Measurements from ENCODE around the gene BRSK1. TPM values are rescaled to one million over a fixed set of nuclear protein-coding genes. Genes with fewer than 3 reads are reported as not detected.

The BRSK1 gene
- polyA plus RNA-seq, 1 experiment, result 12.8 TPM

DNA sequence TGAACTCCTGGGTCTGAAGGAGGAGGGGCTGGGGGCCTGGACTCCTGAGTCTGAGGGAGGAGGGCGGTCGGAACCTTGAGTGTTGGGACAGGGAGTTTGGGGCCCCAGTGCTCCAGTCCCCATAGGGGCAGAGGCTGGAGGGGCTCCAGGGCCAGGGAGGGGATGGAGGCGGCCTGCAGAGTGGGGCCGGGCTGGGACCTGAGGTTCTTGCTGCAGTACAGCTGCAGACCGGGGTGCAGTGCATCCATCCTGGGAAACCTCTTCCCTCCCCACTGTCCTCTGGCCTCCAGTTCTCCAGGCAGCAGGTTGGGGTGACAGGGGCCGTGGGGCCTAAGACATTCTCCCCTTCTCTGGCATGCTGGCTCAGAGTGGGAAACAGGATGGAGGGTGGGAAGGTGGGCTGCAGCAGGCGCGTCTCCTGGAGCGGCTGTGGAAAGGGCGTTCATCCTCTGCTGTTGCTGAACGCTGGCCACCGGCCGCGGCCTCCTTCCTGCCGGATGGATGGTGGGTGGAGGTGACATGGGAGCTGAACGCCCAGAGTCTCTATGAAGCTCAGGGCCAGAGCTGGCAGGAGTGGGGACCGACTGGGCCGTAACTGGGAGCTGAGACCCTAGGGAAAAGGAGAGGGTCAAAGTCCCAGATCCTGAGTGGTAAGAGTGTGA, 1.6 kb downstream of the BRSK1 start:
- CTCF ChIA-PET, result interaction anchor here (1.8 kb wide), 1 partner anchor 16 kb away, joined by 8 read pairs; no protein-coding TSS in a partner anchor

DNA sequence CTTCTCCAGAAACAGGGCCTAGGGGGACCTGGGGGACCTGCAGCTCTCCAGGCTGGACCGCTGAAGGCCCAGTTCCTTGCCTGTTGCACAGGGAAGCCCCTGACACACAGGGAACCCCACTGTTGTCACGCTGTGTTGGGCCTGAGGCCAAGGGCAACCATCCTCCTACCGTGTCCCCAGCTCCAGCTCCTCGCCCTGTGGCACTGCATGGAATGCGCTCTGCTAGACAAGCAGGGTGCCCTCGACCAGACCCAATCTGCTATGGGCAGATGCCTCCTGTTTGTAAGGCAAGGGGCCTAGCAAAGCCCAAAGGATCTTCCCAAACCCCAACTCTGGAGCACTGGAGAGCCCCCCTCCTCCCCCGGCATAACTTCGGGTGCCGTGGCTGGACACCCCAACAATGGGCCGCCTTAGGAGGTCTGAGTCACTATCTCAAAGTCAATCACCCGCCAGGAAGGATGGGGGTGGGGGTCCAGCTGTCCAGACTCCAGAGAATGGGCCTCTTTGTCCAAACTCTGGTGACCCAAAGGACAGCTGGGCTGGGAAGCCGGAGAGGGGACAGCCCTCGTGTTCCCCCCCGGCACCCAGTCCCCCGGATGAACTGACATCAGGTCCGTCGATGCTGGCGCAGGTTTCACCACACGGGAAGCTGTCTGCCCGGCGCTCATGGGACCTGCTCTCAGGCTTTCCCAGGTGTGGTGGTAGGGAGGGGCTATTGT, 3.7 kb downstream of the BRSK1 start:
- DNase-seq (ENCODE audit: low read depth), result no peak
- Histone ChIP-seq H3K4me3 (ENCODE audit: low read depth, low read length) (no peak overlapping the region), H3K27me3 (ENCODE audit: control insufficient read depth, insufficient read depth, low read length) (no peaks in the 10 kb centered on the region), H3K36me3 (ENCODE audit: control insufficient read depth, insufficient read depth, low read length) (peaks cover 6% of the 10 kb centered on the region)
- CTCF ChIA-PET, result interaction anchor here (1.3 to 1.5 kb wide), 3 partner anchors 14 to 131 kb away, joined by 3 to 7 read pairs (median 4); partner anchors contain the start of gene TMEM238
- TF ChIP-seq, protein P1, sequence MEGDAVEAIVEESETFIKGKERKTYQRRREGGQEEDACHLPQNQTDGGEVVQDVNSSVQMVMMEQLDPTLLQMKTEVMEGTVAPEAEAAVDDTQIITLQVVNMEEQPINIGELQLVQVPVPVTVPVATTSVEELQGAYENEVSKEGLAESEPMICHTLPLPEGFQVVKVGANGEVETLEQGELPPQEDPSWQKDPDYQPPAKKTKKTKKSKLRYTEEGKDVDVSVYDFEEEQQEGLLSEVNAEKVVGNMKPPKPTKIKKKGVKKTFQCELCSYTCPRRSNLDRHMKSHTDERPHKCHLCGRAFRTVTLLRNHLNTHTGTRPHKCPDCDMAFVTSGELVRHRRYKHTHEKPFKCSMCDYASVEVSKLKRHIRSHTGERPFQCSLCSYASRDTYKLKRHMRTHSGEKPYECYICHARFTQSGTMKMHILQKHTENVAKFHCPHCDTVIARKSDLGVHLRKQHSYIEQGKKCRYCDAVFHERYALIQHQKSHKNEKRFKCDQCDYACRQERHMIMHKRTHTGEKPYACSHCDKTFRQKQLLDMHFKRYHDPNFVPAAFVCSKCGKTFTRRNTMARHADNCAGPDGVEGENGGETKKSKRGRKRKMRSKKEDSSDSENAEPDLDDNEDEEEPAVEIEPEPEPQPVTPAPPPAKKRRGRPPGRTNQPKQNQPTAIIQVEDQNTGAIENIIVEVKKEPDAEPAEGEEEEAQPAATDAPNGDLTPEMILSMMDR (IDR thresholded peaks at IDR 0.05; ENCODE audit: insufficient read depth, low read depth, low read length), result no peak
- POLR2A ChIA-PET, result no interaction called here

More for the DNA sequence above, 1.6 kb downstream of the BRSK1 start:
- peak overlapping the region; percentile 57 for H3K4me3 ChIP-seq (ENCODE audit: low read depth, low read length)
- TF ChIP-seq, protein P1 (IDR thresholded peaks at IDR 0.05; ENCODE audit: insufficient read depth, low read depth, low read length), result no peak
- H3K36me3 ChIP-seq (ENCODE audit: control insufficient read depth, insufficient read depth, low read length), result peaks cover 6% of the 10 kb centered on the region
- POLR2A ChIA-PET, result no interaction called here
- H3K27me3 ChIP-seq (ENCODE audit: control insufficient read depth, insufficient read depth, low read length), result no peaks in the 10 kb centered on the region
- DNase-seq (ENCODE audit: low read depth), result no peak

DNA sequence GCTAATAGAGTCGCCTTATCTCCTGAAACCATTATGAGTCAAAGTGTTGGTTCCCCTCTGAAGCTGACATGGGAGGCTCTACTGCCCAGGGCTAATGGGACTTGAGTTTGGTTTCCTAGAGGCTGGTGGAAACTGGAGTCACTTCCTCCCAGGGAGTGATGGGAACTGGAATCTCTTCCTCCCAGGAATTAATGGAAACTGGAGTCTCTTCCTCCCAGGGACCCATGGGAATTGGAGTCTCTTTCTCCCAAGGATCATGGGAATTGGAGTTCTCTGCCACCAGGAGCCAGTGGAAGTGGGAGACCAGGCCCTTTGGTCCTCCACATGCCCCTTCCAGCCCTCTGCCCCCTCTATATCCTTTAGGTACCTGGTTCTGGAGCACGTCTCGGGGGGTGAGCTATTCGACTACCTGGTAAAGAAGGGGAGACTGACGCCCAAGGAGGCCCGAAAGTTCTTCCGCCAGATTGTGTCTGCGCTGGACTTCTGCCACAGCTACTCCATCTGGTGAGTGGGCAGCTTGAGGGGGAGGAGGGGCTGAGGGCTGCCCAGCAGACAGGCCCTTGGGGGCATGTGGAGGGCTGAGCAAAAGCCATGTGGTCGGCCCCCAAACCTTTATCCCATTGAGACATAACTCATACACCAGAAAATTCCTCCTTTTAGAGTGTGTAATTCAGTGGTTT, 5.5 kb downstream of the BRSK1 start:
- CTCF ChIA-PET, result interaction anchor here (0.6 kb wide), 1 partner anchor 19 kb away, joined by 3 read pairs; no protein-coding TSS in a partner anchor
- Histone ChIP-seq H3K36me3 (ENCODE audit: control insufficient read depth, insufficient read depth, low read length) (peaks cover 7% of the 10 kb centered on the region), H3K27me3 (ENCODE audit: control insufficient read depth, insufficient read depth, low read length) (no peaks in the 10 kb centered on the region), H3K4me3 (ENCODE audit: low read depth, low read length) (no peak overlapping the region)
- DNase-seq (ENCODE audit: low read depth), result no peak
- TF ChIP-seq, protein P1 (IDR thresholded peaks at IDR 0.05; ENCODE audit: insufficient read depth, low read depth, low read length), result no peak
- POLR2A ChIA-PET, result no interaction called here

DNA sequence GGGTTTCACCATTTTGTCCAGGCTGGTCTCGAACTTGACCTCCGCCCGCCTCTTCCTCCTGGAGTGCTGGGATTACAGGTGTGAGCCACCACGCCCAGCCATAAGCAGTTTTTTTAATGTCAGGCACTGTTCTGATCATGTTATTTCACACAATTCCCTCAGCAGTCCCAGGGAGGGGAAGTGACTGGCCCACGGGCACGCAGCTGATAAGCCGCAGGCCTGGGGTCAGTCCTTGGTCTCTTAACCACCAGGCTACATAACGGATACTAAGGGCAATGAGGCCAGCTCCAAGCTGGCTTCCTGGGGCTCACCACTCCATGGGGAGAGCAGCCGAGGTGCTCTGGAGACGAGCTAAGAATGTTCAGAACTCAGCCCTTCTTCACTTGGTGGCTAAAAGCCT, 13.5 kb downstream of the BRSK1 start:
- DNase-seq (ENCODE audit: low read depth), result no peak
- ChIA-PET POLR2A (no interaction called here), CTCF (interaction anchor here (1.0 to 1.3 kb wide), 2 partner anchors 27 to 87 kb away, joined by 3 read pairs; partner anchors contain the start of gene TMEM238)
- no peak overlapping the region for H3K4me3 ChIP-seq (ENCODE audit: low read depth, low read length)
- TF ChIP-seq, protein P1 (IDR thresholded peaks at IDR 0.05; ENCODE audit: insufficient read depth, low read depth, low read length), result no peak
- H3K27me3 ChIP-seq (ENCODE audit: control insufficient read depth, insufficient read depth, low read length), result no peaks in the 10 kb centered on the region
- peaks cover 17% of the 10 kb centered on the region for H3K36me3 ChIP-seq (ENCODE audit: control insufficient read depth, insufficient read depth, low read length)

DNA sequence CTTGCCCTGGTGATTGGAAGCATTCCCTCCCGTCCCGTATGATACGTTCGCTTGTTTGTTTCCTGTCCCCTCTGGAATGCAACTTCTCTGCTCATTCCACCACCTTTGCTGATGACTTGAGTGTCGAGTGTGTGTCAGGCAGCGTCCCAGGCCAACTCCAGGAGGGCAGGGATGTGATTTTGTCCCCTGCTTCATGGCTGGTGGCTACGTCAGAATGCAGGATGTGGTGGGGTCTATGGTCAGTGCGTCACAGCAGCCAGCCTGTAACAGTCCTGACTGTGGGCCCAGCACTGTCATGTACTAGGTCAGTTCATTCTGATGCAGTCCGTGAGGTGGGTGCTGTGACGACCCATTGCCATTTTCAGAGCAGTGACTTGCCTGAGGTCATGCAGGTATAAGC, 16.2 kb downstream of the BRSK1 start:
- Histone ChIP-seq H3K27me3 (ENCODE audit: control insufficient read depth, insufficient read depth, low read length) (no peaks in the 10 kb centered on the region), H3K4me3 (ENCODE audit: low read depth, low read length) (no peak overlapping the region), H3K36me3 (ENCODE audit: control insufficient read depth, insufficient read depth, low read length) (peaks cover 25% of the 10 kb centered on the region)
- DNase-seq (ENCODE audit: low read depth), result no peak
- TF ChIP-seq, protein P1 (IDR thresholded peaks at IDR 0.05; ENCODE audit: insufficient read depth, low read depth, low read length), result no peak
- ChIA-PET CTCF (interaction anchor here (1.7 to 3.9 kb wide), 3 partner anchors 8 to 38 kb away, joined by 5 to 53 read pairs (median 30); no protein-coding TSS in a partner anchor), POLR2A (no interaction called here)

Data from BJ (cell line).